Esophagus squamous epithelium (tissue), 5 donors: Measurements from ENCODE around the gene SLC14A1. TPM values are rescaled to one million over a fixed set of nuclear protein-coding genes. Genes with fewer than 3 reads are reported as not detected.

Source experiments
- DNase-seq: peaks from one replicate; lab custom pipeline; 2025; lab: John Stamatoyannopoulos, UW
- H3K27ac ChIP-seq, 4 donors: fragments of 200-600 bp; sonication (generic); one replicate each; pipeline ENCODE4 v1.5.1; 2016 to 2019; ENCODE audit warnings: mild to moderate bottlenecking in 1 of 4
- H3K27me3 ChIP-seq, 4 donors: fragments of 200-600 bp; sonication (generic); 1 replicate in 3 of 4; 2 replicates in 1 of 4; pipeline versions ENCODE4 v1.5.1 to v1.6.0; 2017 to 2021; ENCODE audit warnings: antibody characterized with exemption in 1 of 4
- H3K36me3 ChIP-seq, 3 donors: fragments of 200-600 bp; sonication (generic); one replicate each; pipeline ENCODE4 v1.5.1; 2016 to 2019
- H3K4me1 ChIP-seq, 3 donors: fragments of 200-600 bp; sonication (generic); one replicate each; pipeline ENCODE4 v1.5.1; 2017 to 2019
- H3K4me3 ChIP-seq, 4 donors: fragments of 200-600 bp; sonication (generic); 1 replicate in 3 of 4; 2 replicates in 1 of 4; pipeline ENCODE4 v1.5.1; 2016 to 2019; ENCODE audit warnings: mild to moderate bottlenecking in 2 of 4, moderate library complexity in 1 of 4
- H3K9me3 ChIP-seq, 3 donors: fragments of 200-600 bp; sonication (generic); one replicate each; pipeline ENCODE4 v1.5.1; 2016 to 2019
- POLR2A ChIP-seq, 4 donors: fragments of 450-650 bp; IDR thresholded peaks; one replicate each; pipeline ENCODE4 v1.6.1; 2017; ENCODE audit warnings: antibody characterized with exemption in 4 of 4, mild to moderate bottlenecking in 4 of 4, moderate library complexity in 3 of 4
- WGBS, 2 donors: methylation state at CpG; one replicate each; pipeline ENCODE4 v1.1.5; 2018; 5-methylcytosine and 5-hydroxymethylcytosine counted together
- intact Hi-C: fragments of 100-400 bp; cut with DNase I; formaldehyde crosslinking; loops from one replicate; pipeline ENCODE4 v1.15.0; 2022
- total RNA-seq, 4 donors: library from RNA; depleted of rRNA; stranded (reverse); fragments of >200 nt; gene quantifications; one replicate each; pipeline ENCODE4 v1.1.0, GENCODE V29; 2016
- TF ChIP-seq, protein P1 (sequence below), 6 experiments: fragments of 450-650 bp in 4 of 6; fragments of 200-600 bp in 2 of 6; sonication (generic) in 2 of 6; IDR thresholded peaks; one replicate each; pipeline ENCODE4 v1.5.1; 2016 to 2019; ENCODE audit warnings: antibody characterized with exemption in 6 of 6, mild to moderate bottlenecking in 4 of 6, moderate library complexity in 4 of 6
- donor health status: DM: yes; HTN: yes; CAD: no.

SLC14A1 gene
- total RNA-seq, 4 donors from 2014 or later: 0.53 to 1.1 (median 0.53) TPM; not detected in 1

- Histone ChIP-seq H3K27me3 (peaks cover 0 to 94% (median 0%) of the 10 kb centered on the region in 4 donors), H3K4me3 (no peak overlapping the region), H3K36me3 (no peaks in the 10 kb centered on the region), H3K27ac (no peak overlapping the region), H3K9me3 (no peaks in the 10 kb centered on the region), H3K4me1 (no peaks in the 10 kb centered on the region)
- TF ChIP-seq, protein P1, sequence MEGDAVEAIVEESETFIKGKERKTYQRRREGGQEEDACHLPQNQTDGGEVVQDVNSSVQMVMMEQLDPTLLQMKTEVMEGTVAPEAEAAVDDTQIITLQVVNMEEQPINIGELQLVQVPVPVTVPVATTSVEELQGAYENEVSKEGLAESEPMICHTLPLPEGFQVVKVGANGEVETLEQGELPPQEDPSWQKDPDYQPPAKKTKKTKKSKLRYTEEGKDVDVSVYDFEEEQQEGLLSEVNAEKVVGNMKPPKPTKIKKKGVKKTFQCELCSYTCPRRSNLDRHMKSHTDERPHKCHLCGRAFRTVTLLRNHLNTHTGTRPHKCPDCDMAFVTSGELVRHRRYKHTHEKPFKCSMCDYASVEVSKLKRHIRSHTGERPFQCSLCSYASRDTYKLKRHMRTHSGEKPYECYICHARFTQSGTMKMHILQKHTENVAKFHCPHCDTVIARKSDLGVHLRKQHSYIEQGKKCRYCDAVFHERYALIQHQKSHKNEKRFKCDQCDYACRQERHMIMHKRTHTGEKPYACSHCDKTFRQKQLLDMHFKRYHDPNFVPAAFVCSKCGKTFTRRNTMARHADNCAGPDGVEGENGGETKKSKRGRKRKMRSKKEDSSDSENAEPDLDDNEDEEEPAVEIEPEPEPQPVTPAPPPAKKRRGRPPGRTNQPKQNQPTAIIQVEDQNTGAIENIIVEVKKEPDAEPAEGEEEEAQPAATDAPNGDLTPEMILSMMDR (IDR thresholded peaks at IDR 0.05): no peak
- no peak for TF ChIP-seq POLR2A (IDR thresholded peaks at IDR 0.05)
- 80 to 90% methylated on average over 7 of the region's 7 CpGs for WGBS, 2 donors
- no peak for DNase-seq
- intact Hi-C loops: no loop called here
Observed at GRCh38 chr18:45719106-45719505, 4.9 kb upstream of the SLC14A1 start.

GRCh38 chr18:45722899-45723298, 1.1 kb upstream of the SLC14A1 start:
- intact Hi-C loops: no loop called here
- 4 to 5% methylated on average over 3 to 5 of the region's 5 CpGs for WGBS, 2 donors
- H3K27me3 ChIP-seq: peaks cover 0 to 96% (median 0%) of the 10 kb centered on the region in 4 donors

DNA sequence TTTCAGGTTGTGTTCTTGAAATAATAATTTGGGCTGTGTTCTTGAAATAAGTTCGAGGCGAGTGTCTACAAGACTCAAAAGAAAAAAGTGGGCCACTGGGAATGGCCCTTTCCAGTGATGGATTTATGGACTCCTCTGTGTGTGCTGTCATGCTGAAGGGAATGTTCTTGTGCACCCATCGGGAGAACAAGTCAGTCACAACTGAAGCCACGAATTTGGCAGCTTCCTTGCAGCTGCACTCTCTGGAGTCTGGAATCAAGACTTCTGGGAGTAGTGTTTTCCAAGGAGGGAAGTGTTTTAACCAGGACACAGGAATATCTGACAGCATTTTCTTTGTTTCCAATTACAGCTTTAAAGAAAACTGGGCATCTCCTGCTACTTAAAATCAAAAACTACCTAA, 620 bp downstream of the SLC14A1 start:
- H3K27me3 ChIP-seq: peaks cover 0 to 95% (median 0%) of the 10 kb centered on the region in 4 donors
- H3K36me3 ChIP-seq: no peaks in the 10 kb centered on the region
- 70 to 75% methylated on average over 4 of the region's 4 CpGs for WGBS, 2 donors
- no peak overlapping the region for H3K27ac ChIP-seq
- no peak for DNase-seq
- H3K4me1 ChIP-seq: no peaks in the 10 kb centered on the region
- H3K4me3 ChIP-seq: no peak overlapping the region
- intact Hi-C loops: no loop called here
- H3K9me3 ChIP-seq: no peaks in the 10 kb centered on the region
- no peak for TF ChIP-seq POLR2A (IDR thresholded peaks at IDR 0.05)
- TF ChIP-seq, protein P1 (IDR thresholded peaks at IDR 0.05): no peak

More at GRCh38 chr18:45722899-45723298, 1.1 kb upstream of the SLC14A1 start:
- peak; percentile 2 for DNase-seq
- H3K4me3 ChIP-seq: no peak overlapping the region
- no peaks in the 10 kb centered on the region for H3K4me1 ChIP-seq
- H3K36me3 ChIP-seq: no peaks in the 10 kb centered on the region
- TF ChIP-seq, protein P1 (IDR thresholded peaks at IDR 0.05): peak; percentile 13 to 73 (median 48)
- no peak for TF ChIP-seq POLR2A (IDR thresholded peaks at IDR 0.05)
- H3K9me3 ChIP-seq: no peaks in the 10 kb centered on the region
- H3K27ac ChIP-seq: no peak overlapping the region

DNA sequence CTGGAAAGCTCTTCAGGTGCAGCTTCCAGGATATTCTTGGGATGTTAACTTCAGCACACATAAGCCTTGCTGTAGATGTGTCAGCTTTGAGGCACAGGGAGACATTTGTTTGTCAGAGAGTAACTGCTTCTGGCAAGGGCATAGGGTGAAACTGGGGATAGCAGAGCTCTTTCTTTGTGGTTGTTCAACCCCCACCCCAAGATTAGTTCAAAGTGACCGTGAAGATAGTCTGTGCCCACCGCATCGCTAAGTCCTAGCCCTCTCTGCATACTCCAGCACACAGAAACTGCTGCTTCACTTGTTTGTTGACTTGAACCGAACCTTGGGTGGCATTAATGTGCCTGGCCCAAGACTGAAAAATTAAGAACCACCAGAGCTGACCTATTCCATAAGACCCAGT, 1.4 kb downstream of the SLC14A1 start:
- no peak overlapping the region for H3K27ac ChIP-seq
- no peaks in the 10 kb centered on the region for H3K9me3 ChIP-seq
- intact Hi-C loops: no loop called here
- no peak overlapping the region for H3K4me3 ChIP-seq
- TF ChIP-seq POLR2A (IDR thresholded peaks at IDR 0.05): no peak
- TF ChIP-seq, protein P1 (IDR thresholded peaks at IDR 0.05): no peak
- H3K4me1 ChIP-seq: no peaks in the 10 kb centered on the region
- no peaks in the 10 kb centered on the region for H3K36me3 ChIP-seq
- whole genome bisulfite sequencing, 2 donors: 80 to 83% methylated on average over 4 of the region's 4 CpGs
- no peak for DNase-seq
- H3K27me3 ChIP-seq: peaks cover 0 to 95% (median 0%) of the 10 kb centered on the region in 4 donors

DNA sequence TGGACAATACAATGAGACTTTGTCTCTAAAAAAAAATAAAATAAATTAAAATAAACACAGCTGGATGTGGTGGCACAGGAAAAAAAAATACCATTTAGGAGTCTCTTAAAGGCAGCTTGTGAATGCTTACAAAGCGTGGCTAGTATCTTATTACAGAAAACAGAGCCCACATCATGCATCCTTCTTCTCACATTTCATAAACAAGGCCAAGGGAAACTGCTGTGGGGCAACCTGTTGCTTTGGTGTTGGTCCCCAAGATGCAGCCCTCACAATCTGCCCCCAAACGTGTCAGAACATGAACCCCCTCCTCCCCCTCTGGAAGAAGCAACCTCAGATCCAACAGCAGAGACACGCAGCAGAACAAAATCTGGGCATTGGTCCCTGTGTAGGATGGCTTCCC, 2.6 kb downstream of the SLC14A1 start:
- H3K36me3 ChIP-seq: no peaks in the 10 kb centered on the region
- TF ChIP-seq POLR2A (IDR thresholded peaks at IDR 0.05): no peak
- TF ChIP-seq, protein P1 (IDR thresholded peaks at IDR 0.05): no peak
- WGBS, 2 donors: 53 to 62% methylated on average over 3 of the region's 3 CpGs
- H3K27me3 ChIP-seq: peaks cover 0 to 95% (median 0%) of the 10 kb centered on the region in 4 donors
- no peak overlapping the region for H3K4me3 ChIP-seq
- intact Hi-C loops: no loop called here
- no peak overlapping the region for H3K27ac ChIP-seq
- DNase-seq: no peak
- no peaks in the 10 kb centered on the region for H3K9me3 ChIP-seq
- H3K4me1 ChIP-seq: no peaks in the 10 kb centered on the region
